B cell (primary cell): Measurements from ENCODE around the gene TATDN2. TPM values are rescaled to one million over a fixed set of nuclear protein-coding genes. Genes with fewer than 3 reads are reported as not detected.

Experiments used
- ATAC-seq: fragments of 200-7000 bp; cut with Tn5 transposase; one replicate; pipeline ENCODE4 v1.10.0; 2021; ENCODE audit warnings: low read depth, mild to moderate bottlenecking, moderate number of reproducible peaks, moderate library complexity
- CTCF ChIA-PET: fragments of 350-600 bp; sonication (Branson Sonifier 250); formaldehyde crosslinking; loops from one replicate; lab custom pipeline; 2021; ENCODE audit warnings: antibody characterized with exemption, inconsistent platforms; lab: Charles Lee
- POLR2A ChIA-PET: fragments of 350-600 bp; sonication (Branson Sonifier 250); formaldehyde crosslinking; loops from one replicate; lab custom pipeline; 2021; ENCODE audit warnings: antibody characterized with exemption; lab: Charles Lee
- DNase-seq: peaks from one replicate; pipeline ENCODE4 v3.0.0; 2013
- H2AFZ ChIP-seq: 2 replicates; pipeline ENCODE4 v1.6.1; 2012; ENCODE audit warnings: mild to moderate bottlenecking, low read depth, low read length; ENCODE audit not compliant: insufficient read depth, poor library complexity, severe bottlenecking
- H3K27ac ChIP-seq, 2 donors: 1 replicate in 1 of 2; 2 replicates in 1 of 2; pipeline ENCODE4 v1.5.1; 2012 to 2013; ENCODE audit warnings: low read length in 2 of 2, mild to moderate bottlenecking in 2 of 2, moderate library complexity in 1 of 2
- H3K27me3 ChIP-seq, 4 experiments: fragments of 200-600 bp in 1 of 4; sonication (generic) in 1 of 4; replicated peaks in 1 of 4; 1 replicate in 2 of 4; 2 replicates in 2 of 4; pipeline versions ENCODE4 v1.6.1 to v1.7.0; 2013 to 2016; ENCODE audit warnings: low read length in 3 of 4, mild to moderate bottlenecking in 2 of 4, mixed read lengths in 1 of 4, moderate library complexity in 1 of 4; ENCODE audit not compliant: insufficient read depth in 4 of 4, control insufficient read depth in 3 of 4; ENCODE audit errors: control extremely low read depth in 1 of 4
- H3K36me3 ChIP-seq, 2 experiments: replicated peaks in 1 of 2; 1 replicate in 1 of 2; 2 replicates in 1 of 2; pipeline versions ENCODE4 v1.6.1 to v1.7.1; 2013; ENCODE audit warnings: low read length in 1 of 2; ENCODE audit not compliant: insufficient read depth in 2 of 2, control insufficient read depth in 1 of 2; ENCODE audit errors: control extremely low read depth in 1 of 2, extremely low read depth in 1 of 2
- H3K4me1 ChIP-seq, 2 donors: fragments of 200-600 bp in 1 of 2; sonication (generic) in 1 of 2; 1 replicate in 1 of 2; 2 replicates in 1 of 2; pipeline versions ENCODE4 v1.5.1 to v1.6.1; 2013 to 2017; ENCODE audit warnings: low read length in 2 of 2; ENCODE audit not compliant: control insufficient read depth in 2 of 2, insufficient read depth in 2 of 2
- H3K4me2 ChIP-seq: replicated peaks from 2 replicates; pipeline ENCODE3; 2012; ENCODE audit warnings: mild to moderate bottlenecking, low read depth, low read length; ENCODE audit not compliant: poor library complexity, severe bottlenecking
- H3K4me3 ChIP-seq, 5 experiments: fragments of 200-600 bp in 1 of 5; sonication (generic) in 1 of 5; 1 replicate in 3 of 5; 2 replicates in 2 of 5; pipeline versions ENCODE4 v1.5.1 to v1.7.0; 2011 to 2016; ENCODE audit warnings: low read length in 4 of 5, mild to moderate bottlenecking in 4 of 5, low read depth in 2 of 5, control low read depth in 1 of 5, moderate library complexity in 1 of 5; ENCODE audit not compliant: insufficient read depth in 1 of 5; ENCODE audit errors: control extremely low read depth in 1 of 5, extremely low read depth in 1 of 5
- H3K79me2 ChIP-seq: fragments of 200-600 bp; sonication (generic); one replicate; pipeline ENCODE4 v1.6.0; 2016; ENCODE audit warnings: low read length; ENCODE audit not compliant: control insufficient read depth, insufficient read depth
- H3K9ac ChIP-seq: fragments of 200-600 bp; sonication (generic); 2 replicates; pipeline ENCODE4 v1.6.1; 2017; ENCODE audit warnings: mild to moderate bottlenecking, low read length, moderate library complexity
- H3K9me3 ChIP-seq, 3 donors: one replicate each; pipeline versions ENCODE4 v1.6.1 to v1.7.1; 2013; ENCODE audit warnings: low read length in 2 of 3; ENCODE audit not compliant: control insufficient read depth in 2 of 3, insufficient read depth in 1 of 3; ENCODE audit errors: control extremely low read depth in 1 of 3
- H4K20me1 ChIP-seq: 2 replicates; pipeline ENCODE4 v1.6.0; 2012; ENCODE audit warnings: mild to moderate bottlenecking, low read length; ENCODE audit not compliant: insufficient read depth, control insufficient read depth, poor library complexity, severe bottlenecking
- H3K27ac Mint-ChIP-seq: one replicate; pipeline ENCODE4 v1.8.0; 2021; ENCODE audit warnings: mixed read lengths
- H3K27me3 Mint-ChIP-seq: one replicate; pipeline ENCODE4 v1.8.0; 2021; ENCODE audit warnings: mixed read lengths
- H3K4me1 Mint-ChIP-seq: one replicate; pipeline ENCODE4 v1.8.0; 2021; ENCODE audit warnings: mixed read lengths
- H3K4me3 Mint-ChIP-seq: one replicate; pipeline ENCODE4 v1.8.0; 2021; ENCODE audit warnings: mixed read lengths
- H3K9me3 Mint-ChIP-seq: one replicate; pipeline ENCODE4 v1.8.0; 2022; ENCODE audit warnings: mixed read lengths; ENCODE audit not compliant: insufficient read depth
- CTCF ChIP-seq: fragments of 200-600 bp; IDR thresholded peaks from one replicate; pipeline ENCODE4 v1.8.0; 2022; ENCODE audit warnings: antibody characterized with exemption, mild to moderate bottlenecking
- EZH2 ChIP-seq: IDR thresholded peaks from 2 replicates; pipeline ENCODE4 v1.6.1; 2012; ENCODE audit warnings: borderline replicate concordance, low read depth, mild to moderate bottlenecking, moderate library complexity, low read length; ENCODE audit not compliant: insufficient read depth, poor library complexity, severe bottlenecking
- WGBS: methylation state at CpG from one replicate; pipeline ENCODE4 v1.1.5; 2013; ENCODE audit warnings: missing lambda C conversion rate; ENCODE audit not compliant: insufficient coverage; 5-methylcytosine and 5-hydroxymethylcytosine counted together
- intact Hi-C: fragments of 100-400 bp; cut with micrococcal nuclease; formaldehyde crosslinking; loops from one replicate; pipeline ENCODE4 v1.10.0; 2022
- polyA plus RNA-seq: library from polyadenylated mRNA; depleted of rRNA; stranded (reverse); fragments of >200 nt; gene quantifications from 2 replicates; pipeline ENCODE4 v1.2.3, GENCODE V29; 2012
- total RNA-seq, 2 donors: library from RNA; stranded (reverse); fragments of 120-200 nt in 1 of 2; gene quantifications; 1 replicate in 1 of 2; 2 replicates in 1 of 2; pipeline versions ENCODE4 v1.2.3 to v1.2.4, GENCODE V29; 2013 to 2022

TATDN2 gene
- total and polyA plus RNA-seq, 2 donors (not counting 1 experiment from before 2014, with no cell fraction given) = 24.7 to 62.9 TPM

- CTCF ChIA-PET = interaction anchor here (0.6 kb wide), 1 partner anchor 204 kb away, joined by 3 read pairs; no protein-coding TSS in a partner anchor
Measured at GRCh38 chr3:10319251-10319650, 71.0 kb downstream of the TATDN2 start.

More at GRCh38 chr3:10319251-10319650, 71.0 kb downstream of the TATDN2 start:
- 75% methylated on average over 4 of the region's 6 CpGs for WGBS
- Histone ChIP-seq H3K9ac (no peak overlapping the region), H3K4me1 (peaks cover 11 to 21% of the 10 kb centered on the region in 2 donors), H2AFZ (no peak overlapping the region), H3K4me3 (no peak overlapping the region), H3K36me3 (peaks cover 3 to 37% of the 10 kb centered on the region in 2 experiments), H3K4me2 (peak overlapping the region; percentile 79), H4K20me1 (peaks cover 8% of the 10 kb centered on the region), H3K9me3 (no peaks in the 10 kb centered on the region), H3K79me2 (peaks cover 27% of the 10 kb centered on the region), H3K27ac (no peak overlapping the region), H3K27me3 (no peaks in the 10 kb centered on the region)
- DNase-seq (no peak), ATAC-seq (no peak)
- Mint-ChIP-seq H3K4me1 (peaks cover 28% of the 10 kb centered on the region), H3K27ac (peak overlapping the region; percentile 59), H3K27me3 (no peaks in the 10 kb centered on the region), H3K9me3 (no peaks in the 10 kb centered on the region), H3K4me3 (peak overlapping the region; percentile 74)
- POLR2A ChIA-PET = no interaction called here
- TF ChIP-seq CTCF (no peak), EZH2 (no peak)
- intact Hi-C loops = no loop called here
